ENCODE data around the gene COLEC11. TPM values are rescaled to one million over a fixed set of nuclear protein-coding genes. Genes with fewer than 3 reads are reported as not detected.

COLEC11 gene
- total and polyA plus RNA-seq, 10 of the 15 experiments (the other 5 are each of a cell fraction or from before 2014, with no cell fraction given): 0.08 to 0.74 (median 0.14) TPM; not detected in 4

GRCh38 chr2:3602553-3603339 lies 7.8 kb downstream of the COLEC11 start:
- no peaks in the 10 kb centered on the region for H3K4me1 ChIP-seq (ENCODE audit: control insufficient read depth, insufficient read depth, low read length)
- no peak for DNase-seq (ENCODE audit: low read depth, low spot score)
- H3K4me3 ChIP-seq: no peak overlapping the region
- ChIA-PET SMC1A (ENCODE audit: uncharacterized antibody, unreplicated experiment) (no interaction called here), CTCF (no interaction called here), RAD21 (ENCODE audit: unreplicated experiment) (no interaction called here), POLR2A (no interaction called here)
- FAIRE-seq: no peak
- intact Hi-C loops (cut with micrococcal nuclease; ENCODE audit: unreplicated experiment) (no loop called here), in situ Hi-C loops (cut with MboI) (no loop called here)
- H3K36me3 ChIP-seq (ENCODE audit: control insufficient read depth in 2 of 2, insufficient read depth in 2 of 2, low read length in 1 of 2): no peaks in the 10 kb centered on the region
- no peak for TF ChIP-seq HSF1 (IDR thresholded peaks at IDR 0.05; ENCODE audit: low read depth, low read length)
- H3K27ac ChIP-seq (ENCODE audit: control insufficient read depth, insufficient read depth): no peak overlapping the region
- no TSS peak for BruUV-seq (replicated peaks)
- no peaks in the 10 kb centered on the region for H3K27me3 ChIP-seq (replicated peaks in 1 of 2; ENCODE audit: control insufficient read depth in 2 of 2, insufficient read depth in 2 of 2, low read length in 1 of 2)
- no peak overlapping the region for H3K4me2 ChIP-seq (ENCODE audit: control insufficient read depth, insufficient read depth)
- 89% methylated on average over 25 of the region's 25 CpGs for WGBS (ENCODE audit: insufficient coverage, insufficient replicate concordance, low lambda C conversion rate, missing lambda C conversion rate)
- no peak for ATAC-seq
- H3K9ac ChIP-seq (ENCODE audit: control insufficient read depth, insufficient read depth, low read length): no peak overlapping the region
- H3K9me3 ChIP-seq (replicated peaks; ENCODE audit: control insufficient read depth, insufficient read depth, low read length): no peaks in the 10 kb centered on the region
- H4K20me1 ChIP-seq (ENCODE audit: control insufficient read depth, insufficient read depth): no peaks in the 10 kb centered on the region
- H2AFZ ChIP-seq (ENCODE audit: control insufficient read depth, low read depth, low read length): no peak overlapping the region
- H3K79me2 ChIP-seq (ENCODE audit: control insufficient read depth, insufficient read depth, low read length): no peaks in the 10 kb centered on the region

GRCh38 chr2:3603536-3604206 lies 8.8 kb downstream of the COLEC11 start:
- WGBS (ENCODE audit: insufficient coverage, insufficient replicate concordance, low lambda C conversion rate, missing lambda C conversion rate): 77% methylated on average over 15 of the region's 19 CpGs
- DNase-seq (ENCODE audit: low read depth, low spot score) (no peak), ATAC-seq (no peak), FAIRE-seq (no peak)
- Histone ChIP-seq H3K4me2 (ENCODE audit: control insufficient read depth, insufficient read depth) (no peak overlapping the region), H3K9ac (ENCODE audit: control insufficient read depth, insufficient read depth, low read length) (no peak overlapping the region), H3K4me3 (no peak overlapping the region), H3K36me3 (ENCODE audit: control insufficient read depth in 2 of 2, insufficient read depth in 2 of 2, low read length in 1 of 2) (no peaks in the 10 kb centered on the region), H2AFZ (ENCODE audit: control insufficient read depth, low read depth, low read length) (no peak overlapping the region), H3K27me3 (replicated peaks in 1 of 2; ENCODE audit: control insufficient read depth in 2 of 2, insufficient read depth in 2 of 2, low read length in 1 of 2) (no peaks in the 10 kb centered on the region), H3K4me1 (ENCODE audit: control insufficient read depth, insufficient read depth, low read length) (0 out of 2 replicates have a peak, but pooled peaks cover under 1% of the 10 kb centered on the region), H3K9me3 (replicated peaks; ENCODE audit: control insufficient read depth, insufficient read depth, low read length) (no peaks in the 10 kb centered on the region), H3K27ac (ENCODE audit: control insufficient read depth, insufficient read depth) (no peak overlapping the region), H3K79me2 (ENCODE audit: control insufficient read depth, insufficient read depth, low read length) (no peaks in the 10 kb centered on the region), H4K20me1 (ENCODE audit: control insufficient read depth, insufficient read depth) (no peaks in the 10 kb centered on the region)
- in situ Hi-C loops (cut with MboI): no loop called here
- no TSS peak for BruUV-seq (replicated peaks)
- RAD21 ChIA-PET (ENCODE audit: unreplicated experiment): no interaction called here
- POLR2A ChIA-PET: no interaction called here
- intact Hi-C loops (cut with micrococcal nuclease; ENCODE audit: unreplicated experiment): no loop called here
- CTCF ChIA-PET: no interaction called here
- SMC1A ChIA-PET (ENCODE audit: uncharacterized antibody, unreplicated experiment): no interaction called here
- TF ChIP-seq STAT3 (IDR thresholded peaks at IDR 0.05; ENCODE audit: low read depth, low read length): no peak
- TF ChIP-seq MEF2B (IDR thresholded peaks at IDR 0.05; ENCODE audit: partially characterized antibody, poor library complexity, severe bottlenecking): no peak
- TF ChIP-seq NR2C2 (IDR thresholded peaks at IDR 0.05; ENCODE audit: borderline replicate concordance, control insufficient read depth, insufficient read length, low read depth): no peak
- TF ChIP-seq TCF12 (IDR thresholded peaks at IDR 0.05; ENCODE audit: low read depth, low read length): no peak
- TF ChIP-seq IRF4 (IDR thresholded peaks at IDR 0.05; ENCODE audit: low read depth, low read length): no peak
- TF ChIP-seq MTA3 (IDR thresholded peaks at IDR 0.05; ENCODE audit: borderline replicate concordance, low read length): no peak
- no peak for TF ChIP-seq SMARCA5 (IDR thresholded peaks at IDR 0.05)
- no peak for TF ChIP-seq JUNB (IDR thresholded peaks at IDR 0.05)
- no peak for TF ChIP-seq NFYA (IDR thresholded peaks at IDR 0.05; ENCODE audit: borderline replicate concordance, low read depth, low read length)
- TF ChIP-seq BACH1 (IDR thresholded peaks at IDR 0.05; ENCODE audit: borderline replicate concordance): no peak
- no peak for TF ChIP-seq CEBPB (IDR thresholded peaks at IDR 0.05; ENCODE audit: borderline replicate concordance in 1 of 2, low read depth in 2 of 2, low read length in 2 of 2)
- TF ChIP-seq JUND (IDR thresholded peaks at IDR 0.05; ENCODE audit: low read depth, low read length): no peak
- no peak for TF ChIP-seq SREBF1 (IDR thresholded peaks at IDR 0.05; ENCODE audit: low read length)
- no peak for TF ChIP-seq KAT2A (conservative IDR thresholded peaks at IDR 0.05; ENCODE audit: control insufficient read depth, low read depth, low read length)
- no peak for TF ChIP-seq EZH2 (IDR thresholded peaks at IDR 0.05; ENCODE audit: borderline replicate concordance, control insufficient read depth, low read depth, low read length)

All from GM12878 (cell line).